GM10266 (cell line): ENCODE results near the gene CDK16.

Experiments
- DNase-seq: peaks from one replicate; pipeline ENCODE4 v3.0.0; 2012; ENCODE audit errors: extremely low spot score
- CTCF ChIP-seq: IDR thresholded peaks from 2 replicates; pipeline ENCODE4 v1.5.1; 2012; ENCODE audit warnings: mild to moderate bottlenecking, low read depth; ENCODE audit not compliant: control insufficient read depth, insufficient read depth; ENCODE audit errors: missing control alignments

Gene CDK16

GRCh38 chrX:47178337-47178736 lies 40.1 kb upstream of the CDK16 start:
- no peak for DNase-seq

GRCh38 chrX:47179221-47179927 lies 39.1 kb upstream of the CDK16 start:
- TF ChIP-seq CTCF: no peak
- DNase-seq: no peak

More at GRCh38 chrX:47178337-47178736, 40.1 kb upstream of the CDK16 start:
- no peak for TF ChIP-seq CTCF

DNA sequence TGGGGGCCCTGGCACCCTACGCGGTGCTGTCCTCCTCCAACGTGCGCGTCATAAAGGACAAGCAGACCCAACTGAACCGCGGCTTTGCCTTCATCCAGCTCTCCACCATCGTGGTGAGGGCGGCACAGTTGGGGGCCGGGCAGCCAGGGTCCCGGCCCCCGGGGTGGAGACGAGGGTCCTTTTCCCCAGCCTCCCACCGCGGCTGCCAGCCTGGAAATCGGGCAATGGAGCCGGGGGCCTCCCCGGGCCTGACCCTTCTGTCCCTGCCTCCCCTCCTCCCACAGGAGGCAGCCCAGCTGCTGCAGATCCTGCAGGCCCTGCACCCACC lies 38.6 kb upstream of the CDK16 start:
- no peak for TF ChIP-seq CTCF
- DNase-seq: no peak

- no peak for DNase-seq
- no peak for TF ChIP-seq CTCF
Observed at GRCh38 chrX:47180346-47180745, 38.1 kb upstream of the CDK16 start.

- TF ChIP-seq CTCF: no peak
- DNase-seq: no peak
Observed at GRCh38 chrX:47181301-47181700, 37.2 kb upstream of the CDK16 start.

DNA sequence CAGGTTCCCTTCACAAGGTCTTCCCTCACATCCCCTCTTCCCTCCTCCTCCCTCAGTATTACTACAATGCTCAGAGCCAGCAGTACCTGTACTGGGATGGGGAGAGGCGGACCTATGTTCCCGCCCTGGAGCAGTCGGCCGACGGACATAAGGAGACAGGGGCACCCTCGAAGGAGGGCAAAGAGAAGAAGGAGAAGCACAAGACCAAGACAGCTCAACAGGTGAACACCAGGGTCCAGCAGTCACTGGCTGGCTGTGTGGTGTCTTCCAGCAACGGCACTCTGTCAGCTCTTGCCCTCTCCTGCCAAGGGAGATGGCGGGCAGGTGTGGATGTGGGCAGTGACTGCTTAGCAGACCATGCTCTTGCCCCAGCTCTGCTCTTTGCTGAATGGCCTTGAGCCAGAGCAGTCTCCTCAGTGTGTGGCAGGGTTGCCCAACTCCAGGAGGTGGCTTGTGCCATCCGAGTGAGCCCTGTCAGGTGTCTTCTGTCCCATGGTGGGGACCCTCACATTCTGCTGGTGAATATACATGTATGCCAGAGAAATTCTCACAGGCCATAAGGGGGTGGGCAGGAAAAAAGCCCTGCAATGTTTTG lies 36.3 kb upstream of the CDK16 start:
- TF ChIP-seq CTCF: no peak
- DNase-seq: no peak

DNA sequence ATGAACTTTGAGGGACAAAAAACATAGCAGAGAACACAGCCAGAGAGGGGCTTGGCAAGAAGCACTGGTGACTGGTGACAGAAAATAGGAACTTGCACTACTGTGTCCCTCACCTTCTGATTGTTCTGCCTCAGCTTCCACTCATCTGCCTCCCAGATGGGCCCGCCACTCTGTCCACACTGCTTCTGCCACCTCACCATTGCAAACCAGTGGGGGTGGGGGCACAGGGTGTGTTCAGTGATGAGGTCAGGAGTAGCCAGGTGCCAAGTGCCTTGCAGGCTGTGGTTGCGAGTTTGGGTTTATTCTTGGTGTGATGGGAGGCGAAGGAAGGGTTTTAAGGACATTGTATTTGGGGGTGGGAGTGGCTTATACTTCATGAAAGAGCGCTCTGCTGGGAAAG lies 34.0 kb upstream of the CDK16 start:
- no peak for TF ChIP-seq CTCF
- no peak for DNase-seq
